CD1c-positive myeloid dendritic cell (primary cell): ENCODE measurements around the gene SDHB.

Experiments used
- DNase-seq: peaks from one replicate; pipeline ENCODE4 v3.0.0-alpha.2; 2016; ENCODE audit errors: extremely low spot score

Gene SDHB

DNA sequence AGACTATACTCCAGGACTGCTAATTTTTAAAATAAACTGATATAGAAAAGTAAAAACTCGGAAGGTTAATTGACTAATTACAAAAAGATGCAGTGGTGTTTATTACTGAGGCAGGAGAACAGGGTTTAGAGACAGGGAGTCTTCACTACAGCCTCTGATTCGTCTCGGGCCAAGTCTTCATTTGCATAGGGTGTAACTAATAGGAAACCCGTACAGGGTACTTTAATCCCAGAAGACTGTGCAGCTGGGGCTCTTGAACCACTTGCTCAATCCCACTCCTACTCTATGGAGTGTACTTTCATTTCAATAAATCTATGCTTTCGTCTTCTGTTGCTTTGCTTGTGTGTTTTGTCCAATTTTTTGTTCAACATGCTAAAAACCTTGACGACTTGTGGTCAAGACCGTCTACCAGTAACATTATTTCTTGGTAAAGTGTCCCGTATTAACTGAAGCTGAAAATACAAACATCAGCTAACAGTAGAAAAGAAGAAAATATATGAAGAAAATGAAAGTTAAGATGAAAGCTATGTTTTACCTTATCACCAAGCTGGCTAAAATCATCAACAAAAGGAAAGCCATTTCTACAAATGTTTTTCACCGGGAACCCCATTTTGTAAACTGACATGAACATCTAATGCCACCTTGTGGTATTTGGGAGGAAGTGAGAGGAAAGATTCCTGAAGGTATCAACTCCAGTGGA is 8.0 kb downstream of the SDHB start:
- DNase-seq, result peak; percentile 59

DNA sequence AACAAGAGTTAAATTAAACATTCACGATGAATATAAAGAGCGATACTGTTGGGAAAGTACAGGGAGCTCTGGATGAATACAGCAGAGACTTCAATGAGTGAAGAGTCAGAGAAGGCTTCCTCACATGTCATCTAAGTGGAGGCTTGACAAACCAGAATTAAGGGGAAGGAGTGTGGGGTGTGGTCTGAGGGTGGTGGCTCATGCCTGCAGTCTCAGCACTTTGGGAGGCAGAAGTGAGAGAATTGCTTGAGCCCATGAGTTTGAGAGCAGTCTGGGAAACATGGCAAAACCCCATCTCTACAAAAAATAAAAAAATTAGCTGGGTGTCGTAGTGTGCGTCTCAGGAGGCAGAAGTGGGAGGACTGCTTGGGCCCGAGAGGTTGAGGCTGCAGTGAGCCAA is 8.7 kb downstream of the SDHB start:
- DNase-seq, result peak; percentile 89

DNA sequence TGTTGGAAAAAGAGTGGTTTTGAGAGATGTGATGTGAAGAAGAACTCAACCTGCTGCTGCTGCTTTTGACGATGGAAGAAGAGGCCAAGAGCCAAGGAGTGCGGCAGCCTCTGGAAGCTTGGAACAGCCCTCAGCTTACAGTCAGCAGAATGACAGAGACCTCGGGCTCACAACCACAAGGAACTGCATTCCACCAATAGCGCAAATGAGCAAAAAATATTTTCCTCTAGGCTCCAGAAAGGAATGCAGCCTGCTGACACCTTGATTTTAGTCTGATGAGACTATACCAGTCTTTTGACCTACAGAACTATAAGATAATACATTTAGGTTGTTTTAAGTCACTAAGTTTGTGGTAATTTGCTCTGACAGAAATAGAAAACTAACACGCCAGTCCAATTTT is 10.2 kb downstream of the SDHB start:
- no peak for DNase-seq

DNA sequence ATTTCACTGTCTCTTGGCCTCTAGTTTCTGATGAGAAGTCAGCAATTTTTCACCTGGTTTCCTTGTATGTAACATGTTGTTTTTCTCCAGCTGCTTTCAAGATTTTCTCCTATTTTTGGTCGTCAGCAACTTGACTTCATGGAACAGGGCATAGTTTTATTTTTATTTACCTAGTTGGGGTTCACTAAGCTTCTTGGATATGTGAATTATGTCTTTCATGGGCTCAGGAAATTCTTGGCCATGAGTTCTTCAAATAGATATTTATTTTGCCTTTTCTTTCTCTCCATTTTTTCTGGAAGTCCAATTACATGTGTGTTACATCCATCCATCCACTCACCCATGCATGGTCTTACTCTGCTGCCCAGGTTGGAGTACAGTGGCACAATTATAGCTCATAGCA is 13.7 kb downstream of the SDHB start:
- DNase-seq, result no peak

DNA sequence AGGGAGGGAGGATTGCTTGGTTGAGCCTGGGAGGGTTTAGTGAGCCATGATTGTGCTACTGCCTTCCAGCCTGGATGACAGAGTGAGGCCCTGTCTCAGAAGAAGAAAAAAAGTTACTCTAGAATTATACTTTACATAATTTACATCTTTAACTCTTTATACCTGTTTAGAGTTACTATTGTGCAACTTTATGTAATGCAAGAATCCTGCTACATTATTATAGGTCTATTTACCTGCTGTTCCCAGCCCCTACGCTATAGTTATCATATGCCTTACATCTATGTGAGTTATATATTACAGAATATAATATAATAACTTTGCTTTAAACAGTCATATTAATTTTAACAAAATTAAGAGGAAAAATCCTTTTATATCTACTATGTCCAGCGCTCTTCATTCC is 14.3 kb downstream of the SDHB start:
- DNase-seq, result no peak

DNA sequence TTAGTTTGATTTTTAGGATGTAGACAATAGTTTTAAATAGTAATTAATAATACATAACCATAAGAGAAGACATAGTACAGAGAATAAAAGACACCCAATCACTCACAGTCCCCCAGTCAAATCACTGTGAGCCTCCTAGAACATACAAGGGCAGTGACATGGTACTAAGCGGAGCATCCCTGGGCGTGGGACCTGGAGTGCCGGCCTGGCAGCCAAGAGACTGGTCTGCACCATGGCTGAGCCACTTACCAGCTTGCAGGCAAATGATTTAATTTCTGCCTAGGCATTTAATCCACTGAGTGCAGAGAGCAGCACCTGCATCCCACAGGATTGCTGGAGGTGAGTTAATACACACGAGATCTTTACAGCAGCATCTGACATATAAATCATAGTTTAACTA is 20.4 kb downstream of the SDHB start:
- no peak for DNase-seq

DNA sequence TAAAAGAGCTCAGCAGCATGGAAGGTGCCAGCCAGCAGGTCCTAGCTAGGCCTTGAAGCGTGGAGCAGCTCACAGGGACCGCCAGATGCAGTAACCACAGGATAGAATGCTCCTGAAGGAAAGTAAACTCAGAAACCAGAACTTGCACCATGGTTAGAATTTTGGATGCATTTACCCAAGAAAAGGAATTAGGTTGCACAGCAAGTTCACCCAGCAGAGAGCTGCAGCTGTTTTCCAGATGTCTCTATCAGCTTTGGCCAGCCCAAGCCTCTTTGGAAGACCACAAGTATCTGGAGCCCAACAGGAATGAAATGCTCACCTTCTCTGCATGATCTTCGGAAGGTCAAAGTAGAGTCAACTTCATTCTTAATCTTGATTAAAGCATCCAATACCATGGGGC is 21.1 kb downstream of the SDHB start:
- DNase-seq, result no peak

DNA sequence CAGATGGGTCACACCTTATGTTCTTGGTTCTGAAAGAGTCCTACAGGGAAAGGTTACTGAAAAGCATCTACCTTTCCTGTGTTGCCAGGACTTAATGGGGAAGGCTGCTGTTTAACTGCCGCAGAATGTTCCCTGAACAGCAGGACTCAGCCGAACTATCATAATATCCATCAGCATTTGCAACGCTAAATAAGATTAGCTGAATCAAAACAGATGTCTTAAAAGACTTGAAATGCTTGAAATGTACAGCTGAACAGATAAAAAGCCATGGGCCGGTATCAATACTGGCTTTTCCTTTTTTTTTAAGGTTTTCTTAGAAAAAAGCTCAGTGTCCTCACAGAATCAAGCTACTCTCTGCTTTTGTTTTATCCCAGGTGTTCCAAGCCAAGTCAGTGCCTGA is 22.4 kb downstream of the SDHB start:
- DNase-seq, result no peak

DNA sequence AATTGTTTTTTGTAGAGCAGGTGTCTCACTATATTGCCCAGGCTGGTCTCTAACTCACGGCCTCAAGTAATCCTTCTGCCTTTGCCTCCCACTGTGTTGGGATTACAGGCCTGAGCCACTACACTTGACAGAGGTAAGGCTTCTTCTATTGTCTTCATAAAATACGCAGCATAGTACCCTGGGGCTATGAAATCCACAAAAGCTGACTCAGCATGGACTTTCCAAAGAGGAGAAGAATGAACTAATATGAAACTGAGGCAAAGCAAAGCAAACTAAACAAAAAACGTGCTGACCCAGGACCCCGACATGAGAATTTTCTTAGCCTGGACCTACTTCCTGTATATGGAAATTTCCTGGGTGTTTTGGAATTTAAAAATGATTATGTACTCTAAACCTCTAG is 23.6 kb downstream of the SDHB start:
- DNase-seq, result no peak

DNA sequence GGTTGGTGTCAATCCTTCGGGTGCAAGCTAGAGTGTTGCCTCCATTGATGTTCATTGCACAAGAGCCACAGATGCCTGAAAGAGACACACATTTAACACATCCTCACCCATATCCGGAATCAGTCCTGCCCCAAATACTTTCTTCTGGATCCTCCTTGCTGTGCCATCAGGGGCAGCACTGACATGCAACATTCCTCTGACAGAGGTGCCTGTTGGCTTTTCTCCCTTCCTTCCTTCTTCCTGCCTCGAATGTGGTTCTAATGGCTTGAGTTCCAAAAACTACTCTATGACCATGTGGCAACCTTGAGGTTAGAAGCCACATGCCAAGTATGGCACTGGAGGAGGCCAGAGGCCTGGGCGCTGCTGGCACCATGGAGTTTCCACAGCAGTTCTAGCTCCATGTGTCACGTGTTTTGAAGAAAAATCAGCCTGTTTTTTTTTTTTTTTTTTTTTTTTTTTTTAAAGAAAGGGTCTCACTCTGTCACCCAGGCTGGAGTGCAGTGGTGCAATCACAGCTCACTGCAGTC is 25.1 kb downstream of the SDHB start:
- no peak for DNase-seq

DNA sequence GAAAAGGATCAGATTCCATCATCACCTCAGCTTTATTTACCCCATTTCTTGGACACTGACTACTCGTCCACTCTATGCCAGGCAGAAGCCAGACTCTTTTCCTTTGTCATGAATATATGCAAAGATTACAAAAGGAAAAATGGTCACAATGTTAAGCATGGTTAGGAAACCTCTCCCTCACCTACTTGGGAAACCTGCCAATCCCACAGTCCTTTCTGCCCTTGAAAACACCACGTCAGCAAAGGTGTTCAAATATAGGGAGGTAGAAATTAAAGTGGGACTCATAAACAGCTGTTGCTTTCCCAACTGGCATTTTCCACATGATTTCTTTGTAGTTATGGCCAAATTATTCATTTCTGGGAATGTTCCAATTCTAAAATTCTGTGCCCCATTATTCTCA is 25.9 kb downstream of the SDHB start:
- DNase-seq, result no peak

DNA sequence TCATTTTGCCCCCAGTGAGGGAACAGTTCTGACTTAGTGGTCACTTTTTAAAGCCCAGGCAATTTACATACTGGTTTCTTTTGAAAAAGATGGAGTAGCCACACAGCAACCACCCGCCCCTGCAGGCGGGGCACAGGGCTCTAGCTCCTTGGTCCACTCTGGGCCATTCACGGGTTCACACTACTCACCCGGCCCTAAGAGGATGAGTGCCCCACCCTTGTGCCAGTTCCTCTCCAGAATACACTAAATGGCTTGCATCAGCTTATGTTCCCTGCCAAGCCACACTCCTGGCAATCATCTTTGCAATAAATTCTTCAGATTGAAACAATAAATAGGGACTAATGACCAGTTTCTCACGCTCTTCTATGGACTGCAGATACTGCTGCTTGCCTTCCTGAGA is 26.4 kb downstream of the SDHB start:
- DNase-seq, result no peak

DNA sequence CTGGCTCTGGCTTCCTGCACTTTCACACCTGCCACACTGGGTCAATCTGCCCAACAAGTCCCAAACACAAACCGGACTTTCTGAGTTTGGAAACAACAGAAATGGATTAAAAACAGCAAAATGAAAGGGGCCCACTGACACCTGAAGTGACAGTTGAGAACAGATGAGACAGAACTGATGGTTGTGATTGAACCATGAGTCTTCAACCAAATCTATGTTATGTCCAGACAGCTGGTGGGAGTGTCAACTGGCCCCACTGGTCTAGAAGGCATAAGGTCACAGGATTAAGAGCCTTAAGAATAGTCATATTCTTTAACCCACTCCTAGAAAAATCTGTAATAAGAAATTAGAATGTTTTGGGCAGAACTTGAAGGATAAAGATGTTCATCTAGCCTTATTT is 29.1 kb downstream of the SDHB start:
- no peak for DNase-seq

DNA sequence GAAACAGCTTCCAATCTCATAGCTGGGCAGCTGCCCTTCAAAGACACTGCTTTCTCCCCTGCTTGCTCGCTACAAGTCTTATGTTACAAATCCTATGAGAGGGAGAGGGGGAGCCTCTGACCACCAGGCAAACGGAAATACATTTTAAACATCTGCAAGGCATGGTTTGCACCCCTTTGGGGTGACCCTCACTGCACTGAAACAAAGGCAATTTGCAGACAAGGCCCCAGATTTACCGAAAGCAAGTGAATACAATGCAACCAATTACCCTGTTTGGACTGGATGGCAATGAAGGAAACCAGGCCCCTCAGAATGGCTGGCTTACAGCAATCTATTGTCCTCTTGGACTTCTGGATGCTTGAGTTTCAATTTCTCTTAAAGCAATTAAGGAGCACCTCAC is 30.3 kb downstream of the SDHB start:
- no peak for DNase-seq

DNA sequence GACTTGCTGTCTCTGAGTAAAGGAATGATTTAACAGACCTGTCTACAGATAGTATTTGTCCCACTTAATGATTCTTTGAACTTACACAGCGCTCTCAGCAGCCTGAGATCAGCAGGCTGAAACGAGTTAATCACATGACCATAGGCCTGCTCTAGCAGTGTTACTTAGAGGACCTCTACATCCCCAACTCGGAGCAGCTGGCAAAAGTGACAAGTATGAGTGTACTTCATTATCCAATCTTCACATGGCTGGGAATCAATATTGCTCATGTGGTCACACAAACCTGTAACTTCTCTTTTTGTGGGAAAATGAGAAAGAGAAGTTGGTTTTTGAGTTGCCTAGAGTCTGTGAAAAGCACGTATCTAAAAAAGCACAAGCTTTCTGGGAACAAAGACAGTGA is 30.7 kb downstream of the SDHB start:
- DNase-seq, result peak; percentile 62

DNA sequence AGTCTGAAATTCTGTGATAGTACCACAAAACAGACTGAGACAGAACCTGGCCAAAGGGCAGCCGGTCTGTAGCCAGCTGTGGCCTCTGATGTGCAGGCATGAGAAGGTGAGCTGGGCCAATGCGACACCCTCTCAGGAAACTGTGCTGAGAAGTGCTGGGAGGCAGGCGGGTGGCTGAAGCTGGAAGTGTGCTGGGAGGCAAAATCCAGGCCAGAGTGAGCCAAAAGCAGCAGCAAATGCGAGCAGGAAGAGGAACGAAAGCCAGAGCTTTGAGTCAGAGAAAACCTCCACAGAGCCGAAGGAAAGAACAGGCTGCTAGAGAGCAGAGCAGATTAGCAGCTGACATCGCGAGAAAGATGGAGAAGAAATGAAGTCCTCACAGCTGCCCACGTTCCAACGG is 31.9 kb downstream of the SDHB start:
- no peak for DNase-seq

DNA sequence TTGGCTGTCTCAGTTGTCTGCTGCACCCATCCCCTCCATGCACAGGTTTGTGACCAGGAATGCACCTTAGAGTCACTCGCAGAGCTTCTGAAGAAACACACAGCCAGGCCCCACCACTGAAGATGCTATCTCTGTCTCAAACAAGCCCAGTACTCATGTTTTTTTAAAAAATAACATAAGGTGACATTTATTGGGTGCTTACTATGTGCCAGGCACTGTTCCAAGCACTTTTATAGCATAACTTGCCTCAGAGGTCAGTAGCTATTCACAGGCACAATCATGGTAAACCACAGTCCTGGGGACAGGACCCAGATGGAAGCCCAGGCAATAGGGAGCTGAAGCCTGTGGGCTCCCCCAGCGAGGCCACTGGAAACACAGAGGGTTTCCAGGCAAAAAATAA is 33.3 kb downstream of the SDHB start:
- DNase-seq, result no peak

DNA sequence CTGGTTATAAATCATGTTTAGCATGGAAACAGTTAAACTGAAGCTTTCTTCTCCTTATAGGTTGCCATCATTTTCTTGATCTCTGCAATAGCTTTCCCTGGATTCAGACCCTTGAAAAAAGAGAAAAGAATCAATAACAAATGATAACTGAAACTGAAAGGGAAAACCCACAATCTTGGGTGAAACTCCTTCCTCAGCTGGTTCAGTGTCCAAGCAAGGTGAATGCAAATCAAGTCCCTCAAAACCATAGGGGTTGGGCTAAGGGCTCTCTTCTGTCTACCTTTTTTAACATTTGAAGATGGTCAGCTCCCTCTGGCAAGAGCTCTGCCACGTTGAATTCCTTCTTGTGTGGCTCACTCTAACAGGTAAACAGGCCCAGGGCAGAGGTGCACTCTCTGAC is 35.0 kb downstream of the SDHB start:
- DNase-seq, result no peak

DNA sequence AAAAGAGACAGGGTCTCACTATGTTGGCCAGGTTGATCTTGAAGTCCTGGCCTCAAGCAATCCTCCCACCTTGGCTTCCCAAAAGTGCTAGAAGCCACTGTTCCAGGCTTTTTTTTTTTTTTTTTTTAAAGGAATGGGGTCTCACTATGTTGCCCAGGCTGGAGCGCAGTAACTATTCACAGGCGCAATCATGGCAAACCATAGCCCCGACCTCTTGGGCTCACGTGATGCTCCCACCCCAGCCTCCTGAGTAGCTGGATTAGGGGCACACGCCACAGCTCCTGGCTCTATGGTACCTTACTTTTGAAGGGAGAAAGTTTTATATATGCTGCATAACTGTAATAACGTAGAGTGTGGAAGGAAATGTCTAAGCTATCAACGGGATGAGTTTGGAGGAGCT is 36.4 kb downstream of the SDHB start:
- no peak for DNase-seq

DNA sequence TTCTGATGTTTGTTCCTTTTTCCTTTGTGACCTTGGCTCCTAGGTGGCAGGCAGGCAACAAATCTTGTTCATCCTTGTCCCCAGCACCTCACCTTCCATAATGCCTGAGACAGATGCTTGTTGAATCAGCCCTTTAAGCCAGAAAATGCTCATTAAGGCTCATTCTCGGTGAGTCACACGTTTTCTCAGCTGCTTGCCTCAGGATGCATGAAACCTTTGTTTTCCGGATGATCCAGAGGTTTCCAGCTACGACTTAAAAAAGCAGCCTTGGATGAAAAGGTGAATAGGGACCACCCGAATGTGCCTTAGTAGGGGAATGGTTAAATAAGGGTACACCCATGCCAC is 37.5 kb downstream of the SDHB start:
- DNase-seq, result no peak

DNA sequence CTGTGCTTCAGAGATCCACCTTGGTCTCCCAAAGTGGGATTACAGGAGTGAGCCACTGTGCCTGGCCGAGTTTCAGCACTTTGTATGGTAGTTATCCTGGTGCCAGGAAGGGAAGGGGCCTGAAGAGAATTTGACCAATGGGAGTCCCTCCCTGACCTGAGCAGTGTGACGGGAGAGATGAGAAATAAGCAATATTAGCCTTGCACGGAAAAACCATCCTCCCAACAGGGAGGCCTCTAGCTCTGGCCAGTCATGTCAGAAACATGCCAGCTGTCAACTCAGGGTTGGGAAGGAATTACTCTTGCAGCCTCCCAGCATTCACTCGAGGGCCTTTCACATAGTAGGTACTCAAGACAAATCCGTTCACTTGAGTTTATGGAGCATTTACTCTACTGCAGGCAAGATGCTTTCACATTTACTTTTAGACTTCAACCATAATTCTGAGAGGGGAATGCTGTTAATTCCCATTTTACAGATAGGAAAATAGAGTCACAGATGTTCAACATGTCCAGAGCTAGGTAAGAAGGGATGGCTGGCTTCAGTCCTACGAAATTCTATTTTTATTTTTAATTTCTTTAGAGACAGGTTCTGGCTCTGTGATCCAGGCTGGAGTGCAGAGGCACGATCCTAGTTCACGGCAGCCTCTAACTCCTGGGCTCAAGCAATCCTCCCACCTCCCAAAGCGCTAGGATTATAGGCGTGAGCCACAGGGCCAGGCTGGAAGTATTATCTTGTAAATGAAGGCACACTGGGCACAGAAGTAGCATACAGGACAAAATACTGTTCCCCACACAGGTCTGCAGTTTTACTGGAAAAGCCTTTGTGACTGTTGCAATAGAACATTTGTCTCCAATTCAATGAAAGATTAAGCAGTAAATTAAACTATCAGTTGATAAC is 38.9 kb downstream of the SDHB start:
- DNase-seq, result no peak

DNA sequence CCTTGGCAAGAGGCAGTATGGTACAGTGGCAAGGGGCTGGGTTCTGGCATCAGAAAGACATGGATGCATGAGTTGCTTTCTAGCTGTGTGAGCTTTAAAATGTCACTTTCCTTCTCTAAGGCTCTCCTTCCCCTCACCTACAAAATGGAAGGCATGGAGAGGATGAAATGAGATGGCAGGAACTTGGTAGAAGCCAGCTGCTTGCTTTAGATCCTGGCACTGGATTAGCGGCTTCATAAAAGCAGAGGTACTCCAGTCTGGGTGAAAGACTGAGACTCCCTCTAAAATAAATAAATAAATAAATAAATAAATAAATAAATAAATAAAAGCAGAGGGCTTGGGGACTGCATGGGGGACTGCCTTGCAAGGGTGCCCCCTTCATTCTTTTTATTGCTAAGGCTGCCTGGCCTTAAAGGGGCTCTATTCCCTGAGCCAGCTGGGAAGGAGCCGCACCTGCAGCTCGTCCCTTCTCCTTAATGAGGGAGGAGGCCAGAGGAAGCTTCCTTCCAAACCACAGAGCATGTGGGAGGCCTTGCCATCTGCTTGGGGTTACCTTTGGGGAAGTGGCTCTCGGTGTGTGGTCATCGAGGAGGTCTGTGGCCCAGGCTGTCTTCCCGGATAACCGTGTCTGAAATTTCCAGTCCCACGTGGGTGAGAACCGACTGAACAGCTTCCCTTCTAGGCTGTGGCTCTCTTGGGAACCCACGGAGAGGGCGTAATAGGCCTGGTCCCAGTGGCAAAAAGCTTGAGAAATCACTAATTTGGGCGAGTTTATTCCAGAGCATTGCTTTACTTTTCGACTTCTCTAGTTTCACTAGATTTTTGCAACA is 40.1 kb downstream of the SDHB start:
- peak; percentile 90 for DNase-seq
